WERI-Rb-1 (cell line): ENCODE measurements around the gene PASK.

ENCODE experiments used
- DNase-seq: peaks from one replicate; pipeline ENCODE4 v3.0.0-alpha.2; 2020
- H3K27ac ChIP-seq: fragments of 250-450 bp; sonication (Bioruptor Pico); 2 replicates; pipeline ENCODE4 v1.5.1; 2020; ENCODE audit warnings: mild to moderate bottlenecking, moderate library complexity
- H3K27me3 ChIP-seq: fragments of 250-450 bp; sonication (Bioruptor Pico); 2 replicates; pipeline ENCODE4 v1.5.1; 2021; ENCODE audit warnings: mild to moderate bottlenecking, low read depth, moderate library complexity; ENCODE audit not compliant: insufficient read depth, severe bottlenecking
- H3K36me3 ChIP-seq: fragments of 250-450 bp; sonication (Bioruptor Pico); 2 replicates; pipeline ENCODE4 v1.5.1; 2020; ENCODE audit warnings: mild to moderate bottlenecking, moderate library complexity
- H3K4me3 ChIP-seq: 2 replicates; pipeline ENCODE4 v1.5.1; 2011; ENCODE audit warnings: low read depth, mild to moderate bottlenecking, control low read depth, low read length
- H3K9me3 ChIP-seq: fragments of 250-450 bp; sonication (Bioruptor Pico); 2 replicates; pipeline ENCODE4 v1.5.1; 2021; ENCODE audit warnings: mild to moderate bottlenecking, moderate library complexity; ENCODE audit not compliant: severe bottlenecking
- TF ChIP-seq, protein P1 (sequence below): IDR thresholded peaks from 2 replicates; pipeline ENCODE4 v1.5.1; 2011; ENCODE audit warnings: low read depth, mild to moderate bottlenecking, control low read depth, inconsistent platforms, low read length

The PASK gene

DNA sequence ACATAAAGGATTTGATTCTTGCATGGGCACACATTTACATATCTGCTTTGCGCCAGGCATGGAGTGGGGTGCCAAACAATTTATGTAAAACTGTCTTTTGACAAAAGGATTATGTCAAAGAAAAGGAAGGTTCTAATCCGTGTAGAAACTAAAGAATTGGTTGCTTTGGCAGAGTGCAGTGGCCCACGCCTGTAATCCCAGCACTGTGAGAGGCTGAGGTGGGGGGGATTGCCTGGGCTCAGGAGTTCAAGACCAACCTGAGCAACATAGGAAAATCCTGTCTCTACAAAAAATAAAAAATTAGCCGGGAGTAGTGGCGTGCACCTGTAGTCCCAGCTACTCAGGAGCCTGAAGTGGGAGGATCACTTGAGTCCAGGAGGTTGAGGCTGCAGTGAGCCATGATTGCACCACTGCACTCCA lies 46.1 kb downstream of the PASK start:
- peaks cover 49% of the 10 kb centered on the region for H3K36me3 ChIP-seq
- peak overlapping the region; percentile 87 for H3K27ac ChIP-seq
- no peaks in the 10 kb centered on the region for H3K9me3 ChIP-seq
- H3K4me3 ChIP-seq: peak overlapping the region; percentile 78
- TF ChIP-seq, protein P1, sequence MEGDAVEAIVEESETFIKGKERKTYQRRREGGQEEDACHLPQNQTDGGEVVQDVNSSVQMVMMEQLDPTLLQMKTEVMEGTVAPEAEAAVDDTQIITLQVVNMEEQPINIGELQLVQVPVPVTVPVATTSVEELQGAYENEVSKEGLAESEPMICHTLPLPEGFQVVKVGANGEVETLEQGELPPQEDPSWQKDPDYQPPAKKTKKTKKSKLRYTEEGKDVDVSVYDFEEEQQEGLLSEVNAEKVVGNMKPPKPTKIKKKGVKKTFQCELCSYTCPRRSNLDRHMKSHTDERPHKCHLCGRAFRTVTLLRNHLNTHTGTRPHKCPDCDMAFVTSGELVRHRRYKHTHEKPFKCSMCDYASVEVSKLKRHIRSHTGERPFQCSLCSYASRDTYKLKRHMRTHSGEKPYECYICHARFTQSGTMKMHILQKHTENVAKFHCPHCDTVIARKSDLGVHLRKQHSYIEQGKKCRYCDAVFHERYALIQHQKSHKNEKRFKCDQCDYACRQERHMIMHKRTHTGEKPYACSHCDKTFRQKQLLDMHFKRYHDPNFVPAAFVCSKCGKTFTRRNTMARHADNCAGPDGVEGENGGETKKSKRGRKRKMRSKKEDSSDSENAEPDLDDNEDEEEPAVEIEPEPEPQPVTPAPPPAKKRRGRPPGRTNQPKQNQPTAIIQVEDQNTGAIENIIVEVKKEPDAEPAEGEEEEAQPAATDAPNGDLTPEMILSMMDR: no peak
- DNase-seq: no peak
- no peaks in the 10 kb centered on the region for H3K27me3 ChIP-seq

DNA sequence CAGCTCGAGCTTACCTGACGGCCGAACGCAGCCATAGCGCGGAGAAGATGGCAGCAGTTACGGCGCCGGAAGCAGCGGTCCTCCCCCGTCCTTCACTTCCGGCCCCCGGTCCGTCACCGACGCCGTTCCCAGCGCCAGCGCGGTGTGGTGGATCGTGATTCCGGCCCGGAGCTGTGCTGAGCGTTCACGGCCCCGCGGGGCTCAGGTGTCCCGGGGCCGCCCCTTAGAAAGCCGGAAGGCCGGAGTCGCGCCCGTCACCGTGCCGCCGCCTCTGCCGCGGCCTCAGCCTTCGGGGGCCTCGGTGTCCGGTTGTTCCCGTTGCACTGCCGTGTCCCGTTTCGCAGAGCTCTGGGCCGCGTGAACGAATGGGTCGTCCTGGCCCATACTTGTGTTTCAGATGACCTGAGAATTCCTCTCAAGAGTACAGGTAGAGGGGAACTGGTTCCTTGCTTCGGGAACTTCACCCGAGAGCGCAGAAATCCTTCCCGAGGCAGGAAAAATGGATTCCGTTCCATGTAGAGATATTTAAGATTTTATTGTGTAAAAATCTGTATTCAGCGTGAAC lies 47.0 kb downstream of the PASK start, which contains the start of gene MTERF4:
TSS of gene MTERF4 (minus strand) at position 49 of the 565 bp plus-strand sequence. CDS start at position 35, 14 bp downstream.
- peak within 1 kb of the TSS; percentile 78 for H3K4me3 ChIP-seq
- no peaks in the 10 kb centered on the region for H3K9me3 ChIP-seq
- peak; percentile 88 for DNase-seq
- peak within 1 kb of the TSS; percentile 87 for H3K27ac ChIP-seq
- peaks cover 44% of the 10 kb centered on the region for H3K36me3 ChIP-seq
- TF ChIP-seq, protein P1: no peak
- no peaks in the 10 kb centered on the region for H3K27me3 ChIP-seq

DNA sequence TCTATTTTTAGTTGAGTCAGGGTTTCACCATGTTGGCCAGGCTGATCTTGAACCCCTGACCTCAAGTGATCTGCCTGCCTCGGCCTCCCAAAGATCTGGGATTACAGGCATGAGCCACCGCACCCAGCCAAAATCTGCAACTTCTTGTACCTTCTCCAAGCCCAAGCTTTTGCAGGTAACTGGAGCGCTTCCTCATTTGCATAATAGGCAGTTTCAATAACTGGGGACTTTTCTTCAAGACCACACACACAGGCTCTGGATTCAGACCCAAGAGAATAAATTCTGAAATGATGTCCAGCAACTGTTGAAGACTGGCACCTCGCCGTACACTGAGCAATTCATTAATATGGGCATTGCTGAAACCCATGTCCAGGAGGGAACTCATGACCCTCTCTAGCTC lies 50.0 kb downstream of the PASK start:
- TF ChIP-seq, protein P1: no peak
- H3K4me3 ChIP-seq: no peak overlapping the region
- H3K27ac ChIP-seq: no peak overlapping the region
- no peaks in the 10 kb centered on the region for H3K27me3 ChIP-seq
- no peak for DNase-seq
- no peaks in the 10 kb centered on the region for H3K9me3 ChIP-seq
- peaks cover 62% of the 10 kb centered on the region for H3K36me3 ChIP-seq

DNA sequence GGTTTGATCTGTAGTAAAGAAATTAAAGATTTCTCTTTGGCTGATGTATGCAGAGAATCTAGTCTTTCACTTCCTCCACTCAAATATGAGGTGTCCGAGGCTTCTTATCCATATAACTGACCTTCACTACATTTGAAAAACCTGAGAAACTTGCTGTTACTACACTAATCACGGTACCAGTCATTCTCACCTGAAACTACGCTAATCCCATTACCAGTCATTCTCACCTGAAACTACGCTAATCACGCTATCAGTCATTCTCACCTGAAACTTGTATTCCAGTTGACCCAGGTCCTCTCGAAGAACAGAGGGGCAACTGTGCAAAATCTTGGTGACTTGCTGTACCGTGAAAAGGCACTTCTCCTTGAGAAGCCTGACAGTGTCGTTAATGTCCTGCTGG lies 52.3 kb downstream of the PASK start:
- TF ChIP-seq, protein P1: no peak
- no peak for DNase-seq
- Histone ChIP-seq H3K9me3 (no peaks in the 10 kb centered on the region), H3K4me3 (no peak overlapping the region), H3K27me3 (no peaks in the 10 kb centered on the region), H3K36me3 (peaks cover 75% of the 10 kb centered on the region), H3K27ac (no peak overlapping the region)

DNA sequence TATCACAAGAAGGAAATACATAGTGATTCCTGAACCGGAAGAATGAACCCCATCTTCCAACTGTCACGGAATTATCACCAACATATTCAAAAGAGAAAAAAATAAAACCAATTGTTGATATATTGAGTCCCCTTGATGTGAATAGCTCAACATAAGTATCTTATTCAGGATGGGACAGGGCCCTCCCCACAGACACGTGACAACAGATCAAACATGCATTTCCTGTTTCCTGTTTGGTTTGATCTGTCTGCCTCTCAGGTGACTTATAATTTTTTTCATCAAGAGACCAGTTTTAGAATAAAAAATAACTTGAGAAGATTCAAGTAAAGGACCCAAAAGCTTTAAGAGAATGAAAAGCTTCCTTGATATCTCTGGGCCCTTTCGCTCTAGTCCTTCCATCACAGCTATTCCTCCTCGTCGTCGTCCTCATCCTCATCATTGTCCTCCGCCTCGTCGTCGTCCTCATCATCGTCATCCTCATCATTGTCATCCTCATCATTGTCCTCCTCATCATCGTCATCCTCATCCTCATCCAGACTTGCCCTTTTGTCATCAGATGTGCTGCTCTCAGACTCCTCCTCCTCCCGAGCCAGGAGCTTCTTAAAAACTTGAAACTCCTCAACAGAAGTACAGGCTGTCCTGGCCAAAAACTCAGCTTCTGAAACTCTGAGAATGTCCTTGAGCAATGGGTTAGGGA lies 53.5 kb downstream of the PASK start:
- no peaks in the 10 kb centered on the region for H3K27me3 ChIP-seq
- no peak overlapping the region for H3K27ac ChIP-seq
- H3K4me3 ChIP-seq: no peak overlapping the region
- H3K36me3 ChIP-seq: peaks cover 76% of the 10 kb centered on the region
- TF ChIP-seq, protein P1: no peak
- DNase-seq: no peak
- no peaks in the 10 kb centered on the region for H3K9me3 ChIP-seq
